Spleen (tissue), 7 donors: Measurements from ENCODE around the gene KRTAP9-8.
"Not testable (repeated sequence)": the region's sequence is repeated elsewhere in the genome, so short reads cannot be mapped to it uniquely, and the experiment has no call there.

Source experiments
- CTCF ChIP-seq, 11 experiments: fragments of 200-600 bp in 7 of 11; fragments of 450-650 bp in 4 of 11; sonication (generic) in 4 of 11; IDR thresholded peaks in 8 of 11; conservative IDR thresholded peaks in 3 of 11; 1 replicate in 7 of 11; 2 replicates in 4 of 11; pipeline versions ENCODE4 v1.4.0 to v1.8.0; 2016 to 2021; ENCODE audit warnings: antibody characterized with exemption in 11 of 11, inconsistent platforms in 4 of 11, mild to moderate bottlenecking in 1 of 11
- POLR2A ChIP-seq, 3 donors: fragments of 450-650 bp; IDR thresholded peaks; one replicate each; pipeline ENCODE4 v1.5.1; 2017; ENCODE audit warnings: antibody characterized with exemption in 3 of 3, mild to moderate bottlenecking in 1 of 3
- POLR2AphosphoS5 ChIP-seq, 3 donors: sonication (generic); formaldehyde crosslinking; IDR thresholded peaks; one replicate each; pipeline ENCODE4 v1.5.1; 2017; ENCODE audit warnings: antibody characterized with exemption in 3 of 3
- donor health status: DM: no; HTN: no; CAD: no; lungs with moderate emphysema.
- donor health status: DM: no; HTN: no; CAD: no.
- donor health status: DM: no; HTN: no; CAD: no.

- not testable (repeated sequence) for TF ChIP-seq CTCF (IDR thresholded peaks at IDR 0.05 in 8 of 11, conservative IDR thresholded peaks at IDR 0.05 in 3 of 11); POLR2AphosphoS5 (IDR thresholded peaks at IDR 0.05); POLR2A (IDR thresholded peaks at IDR 0.05)
These were observed at the start of gene KRTAP9-8 for GRCh38 chr17:41237949-41238437.
